Fibroblast of upper back skin (primary cell): ENCODE data around the gene DDX41.
"Not testable (repeated sequence)": the region's sequence is repeated elsewhere in the genome, so short reads cannot be mapped to it uniquely, and the experiment has no call there.

Source experiments
- DNase-seq: peaks from one replicate; pipeline ENCODE4 v3.0.0-alpha.2; 2013

DDX41 gene

GRCh38 chr5:177497292-177498012 is 19.3 kb downstream of the DDX41 start, which contains the start of gene PDLIM7:
TSS of gene PDLIM7 (minus strand) at chr5:177497604. CDS start at chr5:177496512, 1,092 bp downstream.
- DNase-seq: peak; percentile 98

- DNase-seq: peak; percentile 97
These were observed 20.0 kb downstream of the DDX41 start for GRCh38 chr5:177496727-177497291.

GRCh38 chr5:177496070-177496726 is 20.6 kb downstream of the DDX41 start:
- DNase-seq: peak; percentile 82

- DNase-seq: peak; percentile 96
These were observed 21.3 kb downstream of the DDX41 start for GRCh38 chr5:177495243-177496060.

- DNase-seq: peak; percentile 97
These were observed 22.2 kb downstream of the DDX41 start for GRCh38 chr5:177494346-177495195.

GRCh38 chr5:177493795-177494345 is 22.9 kb downstream of the DDX41 start:
- DNase-seq: no peak

GRCh38 chr5:177492841-177493240 is 23.9 kb downstream of the DDX41 start:
- DNase-seq: no peak

- DNase-seq: no peak
These were observed 24.6 kb downstream of the DDX41 start for GRCh38 chr5:177491983-177492746.

GRCh38 chr5:177491429-177491945 is 25.3 kb downstream of the DDX41 start:
- peak; percentile 56 for DNase-seq

- no peak for DNase-seq
These were observed 25.8 kb downstream of the DDX41 start for GRCh38 chr5:177490992-177491391.

GRCh38 chr5:177490311-177490991 is 26.3 kb downstream of the DDX41 start:
- no peak for DNase-seq

GRCh38 chr5:177489119-177489716 is 27.5 kb downstream of the DDX41 start:
- DNase-seq: no peak

GRCh38 chr5:177487975-177488374 is 28.8 kb downstream of the DDX41 start:
- no peak for DNase-seq

GRCh38 chr5:177487144-177487543 is 29.6 kb downstream of the DDX41 start:
- no peak for DNase-seq

GRCh38 chr5:177486256-177486655 is 30.5 kb downstream of the DDX41 start:
- DNase-seq: no peak

- not testable (repeated sequence) for DNase-seq
These were observed 31.0 kb downstream of the DDX41 start for GRCh38 chr5:177485753-177486152.

- DNase-seq: no peak
These were observed 31.7 kb downstream of the DDX41 start for GRCh38 chr5:177484902-177485549.

GRCh38 chr5:177483994-177484901 is 32.5 kb downstream of the DDX41 start:
- no peak for DNase-seq
